A549 (cell line): ENCODE measurements around the gene BST1.

ENCODE experiments used
- CHD4 ChIP-seq: fragments of 200-600 bp; sonication (generic); IDR thresholded peaks from 2 replicates; pipeline ENCODE4 v1.6.1; 2016; ENCODE audit warnings: antibody characterized with exemption, mild to moderate bottlenecking, borderline replicate concordance
- CTCF ChIP-seq: fragments of >200 bp; sonication (Bioruptor Twin); formaldehyde crosslinking; IDR thresholded peaks from 3 replicates; pipeline ENCODE4 v1.5.1; 2016
- ELK1 ChIP-seq: fragments of 150-350 bp; IDR thresholded peaks from 2 replicates; pipeline ENCODE4 v1.6.1; 2014; ENCODE audit warnings: low read depth, mild to moderate bottlenecking, low read length
- HDAC2 ChIP-seq: fragments of 200-600 bp; sonication (generic); IDR thresholded peaks from 2 replicates; pipeline ENCODE4 v1.6.1; 2016
- JUNB ChIP-seq: fragments of >200 bp; sonication (Bioruptor Twin); formaldehyde crosslinking; IDR thresholded peaks from 2 replicates; pipeline ENCODE4 v1.6.1; 2016
- MAX ChIP-seq: IDR thresholded peaks from 2 replicates; pipeline ENCODE4 v1.6.1; 2012
- MYC ChIP-seq: IDR thresholded peaks from 2 replicates; pipeline ENCODE4 v1.6.1; 2012; ENCODE audit warnings: mild to moderate bottlenecking, inconsistent platforms, low read length, improper control_type of control experiment, borderline replicate concordance
- POLR2A ChIP-seq: IDR thresholded peaks from 2 replicates; pipeline ENCODE4 v1.6.1; 2012; ENCODE audit warnings: mild to moderate bottlenecking, low read length

GRCh38 chr4:15744016-15744545 is 41.2 kb downstream of the BST1 start:
- TF ChIP-seq CTCF (no peak), MAX (no peak), CHD4 (no peak), ELK1 (no peak), MYC (no peak), JUNB (no peak), POLR2A (no peak), HDAC2 (no peak)
